ENCODE data around the gene AIP. TPM values are rescaled to one million over a fixed set of nuclear protein-coding genes. Genes with fewer than 3 reads are reported as not detected.

AIP gene
- total RNA-seq, 1 donor from 2014 or later, result 45.9 TPM

DNA sequence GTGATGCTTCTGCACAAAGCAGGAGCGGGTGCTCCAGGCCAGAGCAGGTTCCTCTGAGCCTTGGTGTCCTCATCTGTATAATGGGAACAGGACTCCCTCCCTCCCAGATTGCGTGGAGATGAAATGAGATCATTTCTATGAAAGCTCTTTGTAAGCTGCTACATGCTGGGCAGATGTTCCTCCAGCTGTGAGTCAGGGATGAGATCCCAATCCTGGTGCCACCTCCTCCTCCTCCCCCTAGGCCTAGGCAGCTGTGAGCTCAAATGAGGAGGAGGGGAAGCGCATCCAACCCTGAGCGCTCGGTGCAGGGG lies 47.4 kb downstream of the AIP start:
- TF ChIP-seq, protein P1, sequence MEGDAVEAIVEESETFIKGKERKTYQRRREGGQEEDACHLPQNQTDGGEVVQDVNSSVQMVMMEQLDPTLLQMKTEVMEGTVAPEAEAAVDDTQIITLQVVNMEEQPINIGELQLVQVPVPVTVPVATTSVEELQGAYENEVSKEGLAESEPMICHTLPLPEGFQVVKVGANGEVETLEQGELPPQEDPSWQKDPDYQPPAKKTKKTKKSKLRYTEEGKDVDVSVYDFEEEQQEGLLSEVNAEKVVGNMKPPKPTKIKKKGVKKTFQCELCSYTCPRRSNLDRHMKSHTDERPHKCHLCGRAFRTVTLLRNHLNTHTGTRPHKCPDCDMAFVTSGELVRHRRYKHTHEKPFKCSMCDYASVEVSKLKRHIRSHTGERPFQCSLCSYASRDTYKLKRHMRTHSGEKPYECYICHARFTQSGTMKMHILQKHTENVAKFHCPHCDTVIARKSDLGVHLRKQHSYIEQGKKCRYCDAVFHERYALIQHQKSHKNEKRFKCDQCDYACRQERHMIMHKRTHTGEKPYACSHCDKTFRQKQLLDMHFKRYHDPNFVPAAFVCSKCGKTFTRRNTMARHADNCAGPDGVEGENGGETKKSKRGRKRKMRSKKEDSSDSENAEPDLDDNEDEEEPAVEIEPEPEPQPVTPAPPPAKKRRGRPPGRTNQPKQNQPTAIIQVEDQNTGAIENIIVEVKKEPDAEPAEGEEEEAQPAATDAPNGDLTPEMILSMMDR (IDR thresholded peaks at IDR 0.05; ENCODE audit: insufficient read depth, low read length, poor library complexity, severe bottlenecking), result no peak
- DNase-seq (ENCODE audit: low read depth), result no peak
- Histone ChIP-seq H3K36me3 (ENCODE audit: control insufficient read depth, insufficient read depth, low read length) (no peaks in the 10 kb centered on the region), H3K4me3 (ENCODE audit: low read depth, low read length) (no peak overlapping the region), H3K27me3 (ENCODE audit: control insufficient read depth, insufficient read depth, low read length) (no peaks in the 10 kb centered on the region)

DNA sequence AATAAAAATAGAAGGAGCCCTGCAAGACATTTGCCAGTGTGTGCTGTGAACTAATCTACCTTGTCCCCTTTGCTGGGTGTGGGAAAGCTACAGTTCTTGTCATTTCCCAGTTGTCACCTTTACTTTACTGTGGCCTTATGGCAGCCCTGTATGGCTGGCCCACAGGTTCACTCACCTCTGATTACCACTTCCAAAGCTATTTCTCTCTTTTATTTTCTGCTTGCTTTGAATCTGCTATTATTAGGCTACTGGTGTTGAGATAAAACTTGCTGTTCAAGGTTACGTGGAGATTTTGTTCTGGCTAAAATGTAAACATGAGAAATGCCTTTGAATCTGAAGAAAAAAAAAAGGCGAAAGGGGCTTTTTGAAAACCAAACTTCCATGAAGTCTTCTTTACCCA lies 50.1 kb downstream of the AIP start:
- H3K27me3 ChIP-seq (ENCODE audit: control insufficient read depth, insufficient read depth, low read length), result no peaks in the 10 kb centered on the region
- TF ChIP-seq, protein P1 (IDR thresholded peaks at IDR 0.05; ENCODE audit: insufficient read depth, low read length, poor library complexity, severe bottlenecking), result no peak
- no peak for DNase-seq (ENCODE audit: low read depth)
- no peaks in the 10 kb centered on the region for H3K36me3 ChIP-seq (ENCODE audit: control insufficient read depth, insufficient read depth, low read length)
- no peak overlapping the region for H3K4me3 ChIP-seq (ENCODE audit: low read depth, low read length)

DNA sequence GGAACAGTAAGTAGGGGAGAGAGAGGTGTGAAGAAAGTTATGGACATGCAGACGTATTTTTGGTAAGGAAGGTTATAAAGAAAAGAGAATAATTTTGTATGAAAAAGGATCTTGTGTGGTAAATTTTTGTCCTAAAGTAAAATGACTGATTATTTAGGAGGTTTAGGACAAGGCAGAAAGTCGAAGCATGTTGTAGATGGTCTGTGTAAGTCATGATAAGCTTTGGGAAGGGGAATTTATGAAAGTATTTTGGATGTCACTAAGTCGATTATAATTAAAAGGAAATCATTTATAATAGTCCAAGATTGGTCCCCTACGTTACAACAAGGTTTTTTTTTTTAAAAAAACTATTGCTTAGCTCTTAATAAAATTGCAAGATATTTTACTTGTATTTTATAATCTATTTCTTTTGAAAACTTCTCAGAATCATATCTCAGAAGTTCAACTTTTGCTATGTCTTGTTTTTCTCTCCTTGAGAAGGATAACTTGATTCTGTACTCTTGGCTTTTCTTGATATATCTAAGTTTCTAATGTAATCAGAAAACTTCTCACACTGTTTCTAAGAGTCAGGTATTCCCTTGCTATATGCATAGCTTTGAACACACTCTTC lies 51.3 kb downstream of the AIP start:
- no peak for DNase-seq (ENCODE audit: low read depth)
- TF ChIP-seq, protein P1 (IDR thresholded peaks at IDR 0.05; ENCODE audit: insufficient read depth, low read length, poor library complexity, severe bottlenecking), result no peak

DNA sequence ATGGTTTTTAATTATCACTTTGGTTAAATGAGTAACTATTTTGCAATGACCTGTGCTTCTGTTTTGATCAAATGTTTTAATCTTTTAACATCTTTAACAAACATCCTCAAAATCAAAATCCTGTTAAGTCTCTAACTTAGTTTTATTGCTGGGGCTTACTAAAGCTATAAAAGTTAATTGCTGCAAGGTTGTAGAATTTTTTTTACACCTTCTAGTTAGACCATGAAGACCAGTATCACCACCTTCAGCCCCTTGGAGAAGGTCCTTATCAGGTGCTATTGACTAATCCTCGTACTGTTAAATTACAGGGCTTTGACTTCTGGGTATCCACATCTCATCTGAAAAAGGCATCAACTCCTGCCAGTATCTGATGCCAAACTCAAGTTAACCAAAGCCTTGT lies 52.7 kb downstream of the AIP start:
- no peaks in the 10 kb centered on the region for H3K27me3 ChIP-seq (ENCODE audit: control insufficient read depth, insufficient read depth, low read length)
- DNase-seq (ENCODE audit: low read depth), result no peak
- H3K4me3 ChIP-seq (ENCODE audit: low read depth, low read length), result no peak overlapping the region
- TF ChIP-seq, protein P1 (IDR thresholded peaks at IDR 0.05; ENCODE audit: insufficient read depth, low read length, poor library complexity, severe bottlenecking), result no peak
- no peaks in the 10 kb centered on the region for H3K36me3 ChIP-seq (ENCODE audit: control insufficient read depth, insufficient read depth, low read length)

More for the DNA sequence above, 51.3 kb downstream of the AIP start:
- H3K4me3 ChIP-seq (ENCODE audit: low read depth, low read length), result no peak overlapping the region
- H3K36me3 ChIP-seq (ENCODE audit: control insufficient read depth, insufficient read depth, low read length), result no peaks in the 10 kb centered on the region
- no peaks in the 10 kb centered on the region for H3K27me3 ChIP-seq (ENCODE audit: control insufficient read depth, insufficient read depth, low read length)

DNA sequence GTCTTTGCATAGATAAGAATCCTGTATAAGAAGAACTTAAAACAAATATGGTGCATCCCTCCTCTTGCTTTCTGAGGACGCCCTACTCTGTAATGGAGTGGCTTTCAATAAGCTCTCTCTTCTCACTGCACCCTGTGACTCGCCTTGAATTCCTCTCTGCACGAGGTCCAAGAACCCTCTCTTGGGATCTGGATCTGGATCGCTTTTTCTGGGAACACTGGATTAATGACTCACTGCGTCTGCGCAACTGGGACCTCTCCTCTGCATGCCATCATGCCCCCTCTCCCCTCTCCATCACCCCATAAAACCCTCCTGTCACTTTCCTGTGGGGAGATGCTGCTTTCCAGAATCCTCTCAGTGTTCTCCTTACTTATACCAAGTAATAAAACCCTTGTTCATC lies 55.5 kb downstream of the AIP start:
- DNase-seq (ENCODE audit: low read depth), result no peak
- H3K36me3 ChIP-seq (ENCODE audit: control insufficient read depth, insufficient read depth, low read length), result no peaks in the 10 kb centered on the region
- TF ChIP-seq, protein P1 (IDR thresholded peaks at IDR 0.05; ENCODE audit: insufficient read depth, low read length, poor library complexity, severe bottlenecking), result no peak

DNA sequence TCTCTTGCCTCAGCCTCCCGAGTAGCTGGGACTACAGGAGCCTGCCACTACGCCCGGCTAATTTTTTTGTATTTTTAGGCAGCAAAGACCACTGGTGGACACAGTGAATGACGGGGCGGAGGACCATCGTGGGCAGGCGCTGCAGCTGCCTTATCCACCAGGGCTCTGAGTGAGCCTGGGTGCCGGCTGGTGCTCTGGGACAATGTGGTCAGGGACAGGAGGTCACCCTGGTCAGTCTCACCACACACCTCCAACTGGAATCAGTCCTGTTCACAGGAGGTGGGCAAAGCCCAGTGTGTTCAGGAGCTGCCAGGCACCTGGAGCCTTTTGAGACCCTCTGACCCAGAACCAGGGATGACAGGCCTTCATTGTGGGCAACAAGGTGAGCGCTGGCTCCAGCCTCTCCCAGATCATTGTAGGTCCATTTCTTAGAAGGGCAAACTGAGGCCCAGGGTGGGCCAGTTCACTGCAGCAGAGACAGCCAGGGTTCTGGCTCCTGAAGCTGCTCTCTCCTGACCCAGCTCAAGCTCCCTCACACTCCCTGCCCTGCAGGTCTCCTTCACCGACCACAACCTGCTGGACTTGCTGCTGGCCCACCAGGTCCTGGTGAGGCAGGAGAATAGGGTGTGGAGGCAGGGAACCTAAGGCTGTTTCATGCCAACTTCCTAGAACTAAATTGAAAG lies 56.1 kb downstream of the AIP start:
- Histone ChIP-seq H3K36me3 (ENCODE audit: control insufficient read depth, insufficient read depth, low read length) (no peaks in the 10 kb centered on the region), H3K27me3 (ENCODE audit: control insufficient read depth, insufficient read depth, low read length) (no peaks in the 10 kb centered on the region), H3K4me3 (ENCODE audit: low read depth, low read length) (no peak overlapping the region)
- TF ChIP-seq, protein P1 (IDR thresholded peaks at IDR 0.05; ENCODE audit: insufficient read depth, low read length, poor library complexity, severe bottlenecking), result no peak
- DNase-seq (ENCODE audit: low read depth), result no peak

More for the DNA sequence above, 55.5 kb downstream of the AIP start:
- H3K27me3 ChIP-seq (ENCODE audit: control insufficient read depth, insufficient read depth, low read length), result no peaks in the 10 kb centered on the region
- H3K4me3 ChIP-seq (ENCODE audit: low read depth, low read length), result no peak overlapping the region

Data from kidney epithelial cell (primary cell).